Stimulated activated CD4-positive, alpha-beta T cell treated with anti-CD3 and anti-CD28 coated beads, TNF-alpha, amount 100 ng/mL, for 4 hours (primary cell): ENCODE data around the gene EHMT1.

Source experiments
- DNase-seq, 3 experiments: peaks; one replicate each; pipeline ENCODE4 v3.0.0-alpha.2; 2020; ENCODE audit warnings: low read depth in 3 of 3

EHMT1 gene

GRCh38 chr9:137618105-137619067 is at the start of gene EHMT1:
Gene EHMT1 (plus strand): TSS chr9:137619005. CDS start chr9:137619029, 24 bp downstream.
- peak; percentile 83 to 90 (median 84) for DNase-seq

GRCh38 chr9:137569609-137570203 is 49.1 kb upstream of the EHMT1 start:
- no peak for DNase-seq

GRCh38 chr9:137570566-137570965 is 48.2 kb upstream of the EHMT1 start:
- no peak for DNase-seq

GRCh38 chr9:137574192-137574591 is 44.6 kb upstream of the EHMT1 start:
- DNase-seq, result no peak

- no peak for DNase-seq
Observed at GRCh38 chr9:137575364-137575715, 43.5 kb upstream of the EHMT1 start.

GRCh38 chr9:137575716-137576411 is 42.9 kb upstream of the EHMT1 start:
- no peak for DNase-seq

GRCh38 chr9:137578518-137579258 is 40.1 kb upstream of the EHMT1 start, which contains the start of gene DPH7:
Gene DPH7 (minus strand): TSS chr9:137578925. CDS start chr9:137578777, 148 bp downstream.
- peak; percentile 87 to 98 (median 89) for DNase-seq

- DNase-seq, result no peak
Observed at GRCh38 chr9:137579259-137579604, 39.6 kb upstream of the EHMT1 start.

- no peak for DNase-seq
Observed at GRCh38 chr9:137580209-137580953, 38.4 kb upstream of the EHMT1 start.

- no peak for DNase-seq
Observed at GRCh38 chr9:137580954-137581322, 37.9 kb upstream of the EHMT1 start.

GRCh38 chr9:137581361-137582285 is 37.2 kb upstream of the EHMT1 start:
- DNase-seq, result no peak

- DNase-seq, result no peak
Observed at GRCh38 chr9:137582286-137582860, 36.4 kb upstream of the EHMT1 start.

GRCh38 chr9:137583347-137583746 is 35.5 kb upstream of the EHMT1 start:
- no peak for DNase-seq

GRCh38 chr9:137583957-137584356 is 34.8 kb upstream of the EHMT1 start:
- no peak for DNase-seq

GRCh38 chr9:137586854-137587253 is 32.0 kb upstream of the EHMT1 start:
- DNase-seq, result no peak

GRCh38 chr9:137588311-137588710 is 30.5 kb upstream of the EHMT1 start:
- no peak for DNase-seq

GRCh38 chr9:137588891-137589290 is 29.9 kb upstream of the EHMT1 start:
- no peak for DNase-seq

GRCh38 chr9:137589441-137590122 is 29.2 kb upstream of the EHMT1 start:
- no peak for DNase-seq

GRCh38 chr9:137590123-137590468 is 28.7 kb upstream of the EHMT1 start:
- no peak for DNase-seq
